ENCODE data around the gene FRMD4B. TPM values are rescaled to one million over a fixed set of nuclear protein-coding genes. Genes with fewer than 3 reads are reported as not detected.

FRMD4B gene
- total and polyA plus RNA-seq, 4 donors = 16.6 to 96.4 (median 39.0) TPM

GRCh38 chr3:69196876-69197275 lies 189.0 kb downstream of the FRMD4B start:
- WGBS, 2 donors = 66 to 86% methylated on average over 3 of the region's 3 CpGs
- Histone ChIP-seq H3K27ac (ENCODE audit: low read depth in 1 of 2, low read length in 1 of 2) (no peak overlapping the region), H3K36me3 (ENCODE audit: control insufficient read depth in 4 of 4, insufficient read depth in 4 of 4, low read length in 4 of 4) (peaks cover 13 to 45% (median 24%) of the 10 kb centered on the region in 4 donors), H3K4me1 (ENCODE audit: control insufficient read depth in 5 of 5, insufficient read depth in 5 of 5, low read length in 5 of 5) (peaks cover 0 to 9% (median 2%) of the 10 kb centered on the region in 5 donors), H3K4me3 (no peak overlapping the region), H3K9ac (ENCODE audit: insufficient read depth in 1 of 2, low read length in 2 of 2) (no peak overlapping the region), H3K9me3 (ENCODE audit: control insufficient read depth in 4 of 4, insufficient read depth in 3 of 4, low read length in 3 of 4) (no peaks in the 10 kb centered on the region), H3K27me3 (ENCODE audit: control insufficient read depth in 3 of 3, insufficient read depth in 3 of 3, low read length in 2 of 3) (no peaks in the 10 kb centered on the region)
- no peak for DNase-seq
- no peak for ATAC-seq (ENCODE audit: insufficient read depth, low FRiP score)
- no peak for TF ChIP-seq CTCF (IDR thresholded peaks at IDR 0.05; ENCODE audit: control extremely low read depth, extremely low read depth)

DNA sequence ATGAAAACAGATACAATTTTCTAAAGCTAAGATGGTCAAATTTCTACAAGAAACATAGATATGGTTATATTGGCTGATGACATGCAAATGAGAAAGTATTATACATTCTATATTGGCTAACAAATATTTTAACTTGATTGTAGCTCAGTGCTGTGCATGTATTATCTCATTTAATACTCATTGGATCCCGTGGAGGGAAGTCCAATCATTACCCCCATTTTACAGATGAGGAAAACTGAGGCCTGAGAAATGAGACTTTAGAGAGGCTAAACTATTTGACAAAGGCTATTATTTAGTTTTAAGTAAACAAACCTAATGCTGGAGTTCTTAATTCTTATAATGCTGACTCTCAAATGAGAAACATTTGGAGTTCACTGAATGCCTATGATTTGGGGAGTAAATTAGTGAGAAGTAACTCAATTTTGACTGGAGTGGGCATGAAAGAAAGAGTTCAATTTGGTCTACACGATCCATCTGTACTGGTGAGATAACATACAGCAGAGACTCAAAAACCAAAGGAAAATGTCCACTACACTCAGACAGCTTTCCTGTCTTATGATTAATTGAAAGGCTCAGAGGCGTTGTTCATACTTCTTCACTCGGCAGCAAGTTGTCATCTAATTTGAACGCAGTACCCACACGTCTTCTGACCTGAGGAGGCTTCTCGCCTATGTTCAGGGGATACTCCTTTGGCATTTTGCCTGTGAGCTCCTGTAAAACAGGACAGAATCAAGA lies 191.3 kb downstream of the FRMD4B start:
- Histone ChIP-seq H3K9ac (ENCODE audit: insufficient read depth in 1 of 2, low read length in 2 of 2) (no peak overlapping the region), H3K27ac (ENCODE audit: low read depth in 1 of 2, low read length in 1 of 2) (no peak overlapping the region), H3K36me3 (ENCODE audit: control insufficient read depth in 4 of 4, insufficient read depth in 4 of 4, low read length in 4 of 4) (peaks cover 13 to 58% (median 29%) of the 10 kb centered on the region in 4 donors), H3K4me3 (no peak overlapping the region), H3K27me3 (ENCODE audit: control insufficient read depth in 3 of 3, insufficient read depth in 3 of 3, low read length in 2 of 3) (no peaks in the 10 kb centered on the region), H3K4me1 (ENCODE audit: control insufficient read depth in 5 of 5, insufficient read depth in 5 of 5, low read length in 5 of 5) (peaks cover 0 to 2% (median 0%) of the 10 kb centered on the region in 5 donors), H3K9me3 (ENCODE audit: control insufficient read depth in 4 of 4, insufficient read depth in 3 of 4, low read length in 3 of 4) (no peaks in the 10 kb centered on the region)
- TF ChIP-seq CTCF (IDR thresholded peaks at IDR 0.05; ENCODE audit: control extremely low read depth, extremely low read depth) = no peak
- WGBS, 2 donors = 61 to 71% methylated on average over 7 of the region's 7 CpGs
- ATAC-seq (ENCODE audit: insufficient read depth, low FRiP score) (no peak), DNase-seq (no peak)

DNA sequence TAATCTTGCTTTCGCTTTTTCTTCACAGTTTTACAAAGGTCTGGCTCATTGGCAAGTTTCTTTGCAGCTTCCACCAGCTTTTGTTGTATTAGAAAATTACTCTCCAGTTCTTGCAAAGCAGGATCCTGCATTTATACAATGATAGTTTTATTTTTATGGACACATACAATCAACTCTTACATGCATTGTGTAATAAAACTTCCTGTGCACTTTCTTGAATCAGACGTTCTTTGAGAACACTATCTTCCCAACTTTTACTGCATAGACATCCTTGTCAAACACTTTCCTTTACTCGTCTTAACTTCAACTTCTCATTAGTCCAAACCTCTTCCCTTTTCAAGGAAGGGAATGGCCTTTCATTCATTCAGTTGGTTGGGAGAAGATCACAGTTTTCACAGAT lies 192.1 kb downstream of the FRMD4B start:
- Histone ChIP-seq H3K4me3 (no peak overlapping the region), H3K27ac (ENCODE audit: low read depth in 1 of 2, low read length in 1 of 2) (no peak overlapping the region), H3K27me3 (ENCODE audit: control insufficient read depth in 3 of 3, insufficient read depth in 3 of 3, low read length in 2 of 3) (no peaks in the 10 kb centered on the region), H3K9ac (ENCODE audit: insufficient read depth in 1 of 2, low read length in 2 of 2) (no peak overlapping the region), H3K36me3 (ENCODE audit: control insufficient read depth in 4 of 4, insufficient read depth in 4 of 4, low read length in 4 of 4) (peaks cover 13 to 62% (median 29%) of the 10 kb centered on the region in 4 donors), H3K9me3 (ENCODE audit: control insufficient read depth in 4 of 4, insufficient read depth in 3 of 4, low read length in 3 of 4) (no peaks in the 10 kb centered on the region), H3K4me1 (ENCODE audit: control insufficient read depth in 5 of 5, insufficient read depth in 5 of 5, low read length in 5 of 5) (peaks cover 0 to 2% (median 0%) of the 10 kb centered on the region in 5 donors)
- no peak for DNase-seq
- WGBS, 2 donors = 47 to 65% methylated on average over 3 of the region's 3 CpGs
- no peak for ATAC-seq (ENCODE audit: insufficient read depth, low FRiP score)
- no peak for TF ChIP-seq CTCF (IDR thresholded peaks at IDR 0.05; ENCODE audit: control extremely low read depth, extremely low read depth)
